K562 (cell line): ENCODE data around the gene C20orf141. TPM values are rescaled to one million over a fixed set of nuclear protein-coding genes. Genes with fewer than 3 reads are reported as not detected.

Experiments
- AFF1 ChIP-seq, 2 experiments: fragments of 450-650 bp; IDR thresholded peaks; 2 replicates each; pipeline ENCODE4 v1.6.1; 2018; ENCODE audit warnings: mild to moderate bottlenecking in 2 of 2, low read depth in 1 of 2; ENCODE audit not compliant: partially characterized antibody in 2 of 2
- BHLHE40 ChIP-seq: IDR thresholded peaks from 2 replicates; pipeline ENCODE4 v1.6.1; 2011; ENCODE audit warnings: low read length, improper control_type of control experiment
- FOXJ3 ChIP-seq: sonication (generic); formaldehyde crosslinking; IDR thresholded peaks from 2 replicates; pipeline ENCODE4 v1.4.0; 2020; ENCODE audit warnings: mild to moderate bottlenecking, missing genetic modification reagents
- FOXK1 ChIP-seq: sonication (generic); formaldehyde crosslinking; IDR thresholded peaks from 2 replicates; pipeline ENCODE4 v1.8.0; 2022; ENCODE audit warnings: missing genetic modification reagents, mild to moderate bottlenecking, borderline replicate concordance
- MGA ChIP-seq: fragments of 450-650 bp; IDR thresholded peaks from 2 replicates; pipeline ENCODE4 v1.6.1; 2016; ENCODE audit warnings: mild to moderate bottlenecking, moderate library complexity
- RNF2 ChIP-seq: sonication (generic); IDR thresholded peaks from 2 replicates; pipeline ENCODE4 v1.6.1; 2016
- ZNF280B ChIP-seq: fragments of 250-450 bp; sonication (Bioruptor Pico); IDR thresholded peaks from 2 replicates; pipeline ENCODE4 v1.5.1; 2021; ENCODE audit warnings: mild to moderate bottlenecking
- ZNF584 ChIP-seq: fragments of 200-800 bp; sonication (Bioruptor generic); IDR thresholded peaks from 2 replicates; pipeline ENCODE4 v1.6.1; 2016; ENCODE audit warnings: low read depth, mild to moderate bottlenecking, missing genetic modification characterization, missing compliant biosample characterization
- polyA plus RNA-seq, 8 experiments: library from polyadenylated mRNA; depleted of rRNA in 4 of 8; stranded (reverse) in 5 of 8; unstranded in 3 of 8; fragments of >200 nt; fragmentation: Nextera tagmentation in 2 of 8; fragmentation: Illumina TruSeq in 1 of 8; extraction: Ambion mirVana in 2 of 8; extraction: Trizol in 1 of 8; gene quantifications; 2 replicates each; pipeline versions ENCODE4 v1.2.1 to v1.2.3, GENCODE V29; 2011 to 2014; ENCODE audit warnings: inconsistent platforms in 1 of 8, missing spikeins in 1 of 8
- total RNA-seq, 7 experiments: library from RNA; depleted of rRNA in 6 of 7; stranded (reverse); fragments of >200 nt in 6 of 7; fragmentation: Illumina TruSeq in 2 of 7; extraction: Trizol in 2 of 7; gene quantifications; 2 replicates each; pipeline versions ENCODE4 v1.2.1 to v1.2.3, GENCODE V29; 2011 to 2021; ENCODE audit warnings: low replicate concordance in 1 of 7

Gene C20orf141
- total and polyA plus RNA-seq, 9 of the 15 experiments (the other 6 are each of a cell fraction or from before 2014, with no cell fraction given) = not detected

DNA sequence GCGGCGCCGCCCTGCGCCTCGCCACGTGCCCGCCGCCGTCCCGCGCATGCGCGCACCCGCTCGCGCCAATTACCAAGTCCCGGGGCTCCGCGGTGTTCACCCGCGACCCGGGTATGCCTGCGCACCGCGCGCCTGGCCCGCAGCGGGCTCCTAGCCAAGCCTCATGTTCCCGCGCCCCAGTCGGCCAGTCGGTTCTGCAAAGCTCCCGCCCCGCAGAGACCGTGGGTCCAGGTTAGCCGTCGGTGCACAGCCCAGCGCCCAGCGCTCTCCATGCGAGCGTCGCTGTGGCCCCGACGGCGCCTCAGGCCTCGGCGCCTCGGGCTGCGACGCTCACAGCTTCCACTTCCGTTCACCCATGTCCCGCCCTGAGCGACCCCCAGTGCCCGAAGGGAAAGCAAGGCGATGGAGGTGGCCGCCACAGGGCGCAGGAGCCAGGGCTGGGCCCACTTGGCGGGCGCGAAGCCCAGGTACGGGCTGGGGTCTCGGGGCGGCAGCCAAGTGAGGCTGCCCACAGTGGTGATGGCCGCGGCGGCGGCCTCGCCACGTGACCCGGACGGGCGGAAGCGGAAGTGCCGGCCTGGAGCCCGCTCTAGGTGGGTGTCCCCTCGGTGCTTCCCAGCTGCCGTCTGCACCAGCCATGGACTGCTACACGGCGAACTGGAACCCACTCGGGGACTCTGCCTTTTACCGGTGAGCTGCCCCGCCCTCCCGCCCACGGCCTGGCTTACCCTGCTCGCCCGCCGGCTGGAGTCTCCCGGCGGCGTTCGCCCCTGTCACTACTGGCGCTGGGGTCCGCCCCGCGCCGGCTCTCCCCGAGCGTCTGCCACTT lies 25.6 kb downstream of the C20orf141 start, which contains the start of the genes PCED1A and VPS16 (continued):
- TF ChIP-seq MGA = peak; percentile 88
- no peak for TF ChIP-seq RNF2
- TF ChIP-seq BHLHE40 = peak; percentile 78
- TF ChIP-seq FOXK1 (CRISPR knock-in tag) = no peak
- no peak for TF ChIP-seq ZNF584 (CRISPR knock-in tag)
- TF ChIP-seq FOXJ3 (CRISPR knock-in tag) = no peak
- TF ChIP-seq ZNF280B (CRISPR knock-in tag) = no peak
- TF ChIP-seq AFF1 (IDR thresholded peaks at IDR 0.05; ENCODE audit: low read depth in 1 of 2, partially characterized antibody in 2 of 2) = no peak
